ENCODE results near the gene EFCAB14. TPM values are rescaled to one million over a fixed set of nuclear protein-coding genes. Genes with fewer than 3 reads are reported as not detected.
"Not testable (repeated sequence)": the region's sequence is repeated elsewhere in the genome, so short reads cannot be mapped to it uniquely, and the experiment has no call there.

EFCAB14 gene
- total RNA-seq, 1 donor from 2014 or later = 44.7 TPM

- H3K36me3 Mint-ChIP-seq = peaks cover 48% of the 10 kb centered on the region
- DNase-seq (ENCODE audit: low spot score) = no peak
- H3K4me1 Mint-ChIP-seq = no peaks in the 10 kb centered on the region
- no peak overlapping the region for H3K27ac Mint-ChIP-seq
- no peak for TF ChIP-seq CTCF (IDR thresholded peaks at IDR 0.05)
- TF ChIP-seq EZH2phosphoT487 (IDR thresholded peaks at IDR 0.05) = no peak
- TF ChIP-seq EZH2 (IDR thresholded peaks at IDR 0.05) = no peak
- Histone ChIP-seq H3K4me2 (no peak overlapping the region), H3K79me2 (ENCODE audit: low read depth) (no peaks in the 10 kb centered on the region), H2AFZ (replicated peaks) (no peak overlapping the region), H3K9me3 (ENCODE audit: low read depth) (no peaks in the 10 kb centered on the region), H3K36me3 (peaks cover 23% of the 10 kb centered on the region), H3F3A (ENCODE audit: low read depth) (no peaks in the 10 kb centered on the region), H4K20me1 (ENCODE audit: low read depth) (no peaks in the 10 kb centered on the region), H3K9ac (no peak overlapping the region), H3K27me3 (no peaks in the 10 kb centered on the region), H3K4me3 (no peak overlapping the region), H3K27ac (no peak overlapping the region), H3K4me1 (no peaks in the 10 kb centered on the region)
- H3K27me3 Mint-ChIP-seq (ENCODE audit: insufficient read depth, low read depth) = peaks cover 2% of the 10 kb centered on the region
- no peak overlapping the region for H3K4me3 Mint-ChIP-seq
- H3K9me3 Mint-ChIP-seq = peaks cover 22% of the 10 kb centered on the region
Measured at GRCh38 chr1:46652321-46653100, 66.4 kb downstream of the EFCAB14 start.

DNA sequence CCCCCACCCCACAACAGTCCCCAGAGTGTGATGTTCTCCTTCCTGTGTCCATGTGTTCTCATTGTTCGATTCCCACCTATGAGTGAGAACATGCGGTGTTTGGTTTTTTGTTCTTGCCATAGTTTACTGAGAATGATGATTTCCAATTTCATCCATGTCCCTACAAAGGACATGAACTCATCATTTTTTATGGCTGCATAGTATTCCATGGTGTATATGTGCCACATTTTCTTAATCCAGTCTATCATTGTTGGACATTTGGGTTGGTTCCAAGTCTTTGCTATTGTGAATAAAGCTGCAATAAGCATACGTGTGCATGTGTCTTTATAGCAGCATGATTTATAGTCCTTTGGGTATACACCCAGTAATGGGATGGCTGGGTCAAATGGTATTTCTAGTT is 67.8 kb downstream of the EFCAB14 start:
- not testable (repeated sequence) for H3K4me1 ChIP-seq; H3K4me3 ChIP-seq; H3K27ac ChIP-seq; H4K20me1 ChIP-seq (ENCODE audit: low read depth); H2AFZ ChIP-seq (replicated peaks); H3K4me3 Mint-ChIP-seq; DNase-seq (ENCODE audit: low spot score); H3K4me1 Mint-ChIP-seq; H3K79me2 ChIP-seq (ENCODE audit: low read depth); H3K27me3 ChIP-seq; H3K9ac ChIP-seq; H3K4me2 ChIP-seq; H3K9me3 ChIP-seq (ENCODE audit: low read depth); H3K27me3 Mint-ChIP-seq (ENCODE audit: insufficient read depth, low read depth); H3F3A ChIP-seq (ENCODE audit: low read depth); H3K27ac Mint-ChIP-seq
- peaks cover 23% of the 10 kb centered on the region for H3K36me3 ChIP-seq
- H3K36me3 Mint-ChIP-seq = peaks cover 56% of the 10 kb centered on the region
- peaks cover 22% of the 10 kb centered on the region for H3K9me3 Mint-ChIP-seq

DNA sequence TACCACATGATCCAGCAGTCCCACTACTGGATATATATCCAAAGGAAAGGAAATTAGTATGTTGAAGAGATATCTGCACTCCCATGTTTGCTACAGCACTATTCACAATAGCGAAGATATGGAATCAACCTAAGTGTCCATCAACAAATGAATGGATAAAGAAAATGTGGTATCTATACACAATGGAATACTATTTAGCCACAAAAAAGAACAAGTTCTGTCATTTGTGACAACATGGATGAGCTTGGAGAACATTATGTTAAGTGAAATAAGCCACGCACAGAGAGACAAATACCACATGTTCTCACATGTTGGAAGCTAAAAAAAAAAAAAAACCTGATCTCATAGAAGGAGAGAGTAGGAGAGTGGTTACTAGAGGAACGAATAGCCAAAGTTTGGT is 68.4 kb downstream of the EFCAB14 start:
- no peak overlapping the region for H3K4me3 Mint-ChIP-seq
- no peaks in the 10 kb centered on the region for H3F3A ChIP-seq (ENCODE audit: low read depth)
- H3K27me3 ChIP-seq = no peaks in the 10 kb centered on the region
- no peaks in the 10 kb centered on the region for H3K9me3 ChIP-seq (ENCODE audit: low read depth)
- H3K79me2 ChIP-seq (ENCODE audit: low read depth) = no peaks in the 10 kb centered on the region
- TF ChIP-seq CTCF (IDR thresholded peaks at IDR 0.05) (no peak), EZH2 (IDR thresholded peaks at IDR 0.05) (no peak), EZH2phosphoT487 (IDR thresholded peaks at IDR 0.05) (no peak)
- peaks cover 22% of the 10 kb centered on the region for H3K9me3 Mint-ChIP-seq
- peaks cover 49% of the 10 kb centered on the region for H3K36me3 Mint-ChIP-seq
- peaks cover 23% of the 10 kb centered on the region for H3K36me3 ChIP-seq
- no peaks in the 10 kb centered on the region for H4K20me1 ChIP-seq (ENCODE audit: low read depth)
- H3K27ac ChIP-seq = no peak overlapping the region
- no peak overlapping the region for H3K9ac ChIP-seq
- no peak overlapping the region for H2AFZ ChIP-seq (replicated peaks)
- H3K4me1 Mint-ChIP-seq = no peaks in the 10 kb centered on the region
- H3K4me3 ChIP-seq = no peak overlapping the region
- H3K4me1 ChIP-seq = no peaks in the 10 kb centered on the region
- H3K27ac Mint-ChIP-seq = no peak overlapping the region
- no peak for DNase-seq (ENCODE audit: low spot score)
- H3K27me3 Mint-ChIP-seq (ENCODE audit: insufficient read depth, low read depth) = peaks cover 2% of the 10 kb centered on the region
- H3K4me2 ChIP-seq = no peak overlapping the region

GRCh38 chr1:46649764-46650163 is 69.2 kb downstream of the EFCAB14 start:
- no peaks in the 10 kb centered on the region for H3K4me1 ChIP-seq
- TF ChIP-seq CTCF (IDR thresholded peaks at IDR 0.05) (no peak), EZH2phosphoT487 (IDR thresholded peaks at IDR 0.05) (no peak), EZH2 (IDR thresholded peaks at IDR 0.05) (no peak)
- H3K27me3 Mint-ChIP-seq (ENCODE audit: insufficient read depth, low read depth) = peaks cover 3% of the 10 kb centered on the region
- H3K36me3 Mint-ChIP-seq = peaks cover 44% of the 10 kb centered on the region
- no peak overlapping the region for H2AFZ ChIP-seq (replicated peaks)
- no peak overlapping the region for H3K4me3 Mint-ChIP-seq
- H3K79me2 ChIP-seq (ENCODE audit: low read depth) = no peaks in the 10 kb centered on the region
- H3K27me3 ChIP-seq = no peaks in the 10 kb centered on the region
- H4K20me1 ChIP-seq (ENCODE audit: low read depth) = no peaks in the 10 kb centered on the region
- H3K4me3 ChIP-seq = no peak overlapping the region
- no peak overlapping the region for H3K27ac ChIP-seq
- no peaks in the 10 kb centered on the region for H3K9me3 ChIP-seq (ENCODE audit: low read depth)
- H3K4me1 Mint-ChIP-seq = no peaks in the 10 kb centered on the region
- H3K9me3 Mint-ChIP-seq = peaks cover 22% of the 10 kb centered on the region
- no peaks in the 10 kb centered on the region for H3F3A ChIP-seq (ENCODE audit: low read depth)
- H3K36me3 ChIP-seq = peaks cover 20% of the 10 kb centered on the region
- no peak overlapping the region for H3K9ac ChIP-seq
- no peak overlapping the region for H3K27ac Mint-ChIP-seq
- no peak overlapping the region for H3K4me2 ChIP-seq
- no peak for DNase-seq (ENCODE audit: low spot score)
